A204.1 (cell line): ENCODE results near the gene KAZN.
"Not testable (repeated sequence)": the region's sequence is repeated elsewhere in the genome, so short reads cannot be mapped to it uniquely, and the experiment has no call there.

Experiments
- FAIRE-seq: peaks from 2 replicates; lab custom pipeline; 2012; peaks lifted over from hg19 to GRCh38; lab: Jason Lieb, UNC

KAZN gene

GRCh38 chr1:14598498-14599182 lies at the start of gene KAZN:
TSS of gene KAZN (plus strand) at chr1:14598685.
- no peak for FAIRE-seq

DNA sequence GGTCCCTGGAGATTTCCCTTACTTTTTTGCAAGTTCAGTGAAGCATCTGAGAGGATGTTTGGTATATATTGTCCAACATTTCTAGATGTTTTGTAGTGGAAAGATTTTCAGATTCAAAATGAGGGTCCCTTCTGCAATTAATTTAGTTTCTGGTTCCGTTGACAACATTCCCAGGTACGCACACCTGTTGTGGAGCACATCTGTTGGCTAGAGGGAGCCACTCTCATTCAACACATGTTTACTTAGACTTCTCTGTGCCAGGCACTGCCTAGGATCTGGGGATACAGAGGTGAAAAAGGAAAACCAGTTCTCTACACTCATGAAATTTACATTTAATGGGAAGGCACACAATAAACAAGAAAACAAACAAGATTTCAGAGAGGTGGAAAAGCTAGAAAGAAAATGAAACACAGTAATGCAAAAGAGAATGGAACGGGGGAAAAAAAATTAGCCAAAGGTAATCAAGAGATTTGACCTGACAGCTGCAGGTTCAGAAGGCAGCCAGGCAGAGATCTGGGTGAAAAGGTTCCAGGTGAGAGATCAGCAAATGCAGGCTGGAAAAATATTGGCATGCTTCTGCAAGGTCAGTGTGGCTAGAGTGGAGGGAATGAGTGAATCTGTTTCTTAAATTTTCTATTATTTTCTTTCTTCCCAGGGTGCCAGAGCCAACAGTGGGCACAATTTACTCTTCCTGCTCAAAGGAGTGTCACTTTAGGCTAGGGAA lies 48.4 kb upstream of the KAZN start:
- FAIRE-seq = no peak

DNA sequence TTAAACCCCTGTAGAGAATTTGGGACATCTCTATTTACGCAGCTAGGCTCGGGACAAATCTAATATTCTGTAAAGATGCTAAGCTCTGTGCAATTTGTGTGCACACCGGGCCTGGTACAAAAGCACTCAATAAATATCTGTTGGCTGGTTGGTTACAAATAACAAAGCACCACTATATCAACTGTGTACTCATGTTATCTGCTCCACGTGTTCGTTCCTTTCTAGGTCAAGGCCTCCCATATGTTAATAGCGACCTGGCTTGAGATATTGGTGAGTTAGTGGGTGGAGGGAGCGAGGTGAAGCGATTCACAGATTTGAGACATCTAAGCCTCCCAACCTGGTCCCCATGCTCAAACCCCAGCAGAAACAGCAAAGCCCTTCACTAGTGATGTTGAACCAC lies 47.1 kb upstream of the KAZN start:
- no peak for FAIRE-seq

DNA sequence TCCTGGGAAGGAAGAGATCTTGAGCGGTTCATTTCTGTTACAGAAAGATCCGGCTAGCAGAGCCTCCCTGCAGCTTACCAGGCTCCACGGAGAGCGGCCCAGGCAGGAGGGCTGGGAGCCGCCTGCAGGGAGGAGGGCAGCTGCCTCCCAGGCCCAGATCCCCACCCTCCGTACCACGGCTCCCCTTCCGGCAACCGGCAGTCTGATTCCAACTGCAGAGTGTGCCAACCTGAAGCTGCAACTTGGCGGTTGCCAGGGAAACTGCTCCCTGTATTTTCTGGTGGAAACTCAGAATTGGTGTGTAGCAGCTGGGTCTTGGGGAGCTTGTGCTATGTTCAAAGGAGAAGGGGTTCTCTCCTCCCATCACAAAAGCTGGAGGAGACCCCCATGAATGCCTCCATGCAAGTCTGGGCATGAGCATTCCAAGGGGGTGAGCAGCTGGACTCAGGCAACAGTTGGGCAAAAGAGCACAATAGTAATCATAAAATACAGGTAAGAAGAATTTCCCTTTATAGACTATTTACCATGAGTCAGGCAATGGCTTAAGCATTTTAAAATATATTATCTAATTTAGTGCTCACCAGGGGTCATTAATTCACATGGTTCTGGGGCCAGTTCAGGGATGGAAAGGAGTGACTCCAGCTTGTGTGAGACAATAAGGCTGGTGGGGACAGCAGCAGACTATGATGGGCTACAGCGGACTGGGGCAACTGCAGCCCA lies 46.1 kb upstream of the KAZN start:
- FAIRE-seq = no peak

- no peak for FAIRE-seq
These were observed 44.8 kb upstream of the KAZN start for GRCh38 chr1:14553711-14554110.

DNA sequence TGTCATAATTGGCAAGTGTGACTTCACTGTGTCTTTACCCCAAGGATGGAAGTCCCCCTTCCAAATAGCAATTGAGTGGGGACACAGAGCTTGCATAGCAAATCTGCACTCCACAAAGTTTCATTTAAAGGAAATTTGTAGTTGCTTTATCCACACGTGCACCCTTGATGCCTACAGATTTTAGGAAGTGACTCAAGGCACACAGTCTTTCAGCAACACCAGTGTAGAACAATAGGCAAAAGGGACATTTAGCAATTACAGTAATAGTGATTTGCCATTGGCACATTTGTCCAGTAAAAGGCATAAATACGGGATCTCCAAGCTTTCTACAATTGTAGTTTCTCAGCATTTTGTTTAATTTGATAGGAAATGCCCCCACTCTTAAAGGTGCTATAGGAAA lies 43.4 kb upstream of the KAZN start:
- no peak for FAIRE-seq

DNA sequence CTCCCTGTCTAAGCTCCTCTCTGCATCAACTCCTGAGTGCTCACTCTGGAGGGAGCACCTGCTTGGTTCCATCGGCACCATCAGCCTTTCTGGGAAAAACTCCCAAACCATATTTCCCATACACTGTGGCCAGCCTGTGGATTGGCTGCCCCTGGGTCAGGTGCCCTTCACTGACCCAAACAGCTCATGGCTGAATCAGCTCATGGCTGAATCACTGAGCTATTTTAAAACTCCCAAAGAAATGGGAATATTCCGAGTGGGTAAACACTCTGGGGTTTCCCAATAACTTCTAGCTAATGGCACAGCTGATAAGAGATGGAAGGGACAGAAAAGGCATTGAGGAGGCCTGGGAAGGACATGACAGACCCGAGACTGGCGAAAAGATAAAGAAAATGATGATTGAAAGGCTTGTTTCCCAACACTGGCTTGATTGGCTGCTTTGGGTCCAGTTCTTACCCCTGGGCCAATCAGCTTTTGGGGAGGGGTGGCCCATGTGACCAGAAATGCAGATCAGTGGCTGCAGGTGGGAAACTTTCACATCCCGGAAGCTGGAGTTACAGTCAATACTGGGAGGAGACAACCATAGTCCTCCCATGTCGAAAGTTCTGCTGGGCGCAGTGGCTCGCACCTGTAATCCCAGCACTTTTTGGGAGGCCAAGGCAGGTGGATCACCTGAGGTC lies 37.3 kb upstream of the KAZN start:
- no peak for FAIRE-seq

GRCh38 chr1:14565090-14565489 lies 33.4 kb upstream of the KAZN start:
- FAIRE-seq = no peak

GRCh38 chr1:14567056-14567455 lies 31.4 kb upstream of the KAZN start:
- FAIRE-seq = no peak

GRCh38 chr1:14567903-14568302 lies 30.6 kb upstream of the KAZN start:
- no peak for FAIRE-seq

GRCh38 chr1:14568716-14569355 lies 29.6 kb upstream of the KAZN start:
- FAIRE-seq = no peak

DNA sequence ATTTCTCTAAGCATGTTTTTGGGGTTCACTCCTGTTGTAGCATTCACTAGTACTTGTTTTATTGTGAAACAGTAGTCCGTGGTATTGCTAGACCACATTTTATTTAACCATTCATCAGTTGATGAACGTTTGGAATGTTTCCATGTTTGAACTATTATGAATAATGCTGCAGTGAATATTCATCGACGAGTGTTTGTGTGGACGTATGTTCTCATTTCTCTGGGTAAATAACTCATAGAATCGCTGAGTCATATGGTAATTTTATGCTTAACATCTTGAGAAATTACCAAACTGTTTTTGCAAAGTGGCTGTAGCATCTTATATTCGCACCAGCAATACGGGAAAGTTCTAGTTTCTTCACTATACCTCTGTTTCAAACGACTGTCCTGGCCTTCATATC lies 28.0 kb upstream of the KAZN start:
- FAIRE-seq = no peak

- FAIRE-seq = no peak
These were observed 26.4 kb upstream of the KAZN start for GRCh38 chr1:14571810-14572767.

GRCh38 chr1:14572861-14573260 lies 25.6 kb upstream of the KAZN start:
- FAIRE-seq = no peak

DNA sequence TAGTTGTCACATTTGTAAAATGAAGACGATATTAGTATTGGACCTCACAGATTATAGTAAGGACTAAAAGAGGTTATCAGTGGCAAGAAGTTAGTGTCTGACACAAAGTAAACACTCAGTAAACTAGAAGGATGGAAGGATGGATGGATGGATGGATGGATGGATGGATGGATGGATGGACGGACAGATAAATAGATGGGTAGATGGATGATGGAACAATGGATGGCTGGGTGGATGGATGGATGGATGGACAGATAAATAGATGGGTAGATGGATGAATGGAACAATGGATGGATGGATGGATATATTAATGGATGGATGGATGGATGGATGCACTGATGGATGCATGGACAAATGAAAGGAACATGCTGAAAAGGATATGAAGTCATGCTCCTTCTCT lies 22.3 kb upstream of the KAZN start:
- no peak for FAIRE-seq

DNA sequence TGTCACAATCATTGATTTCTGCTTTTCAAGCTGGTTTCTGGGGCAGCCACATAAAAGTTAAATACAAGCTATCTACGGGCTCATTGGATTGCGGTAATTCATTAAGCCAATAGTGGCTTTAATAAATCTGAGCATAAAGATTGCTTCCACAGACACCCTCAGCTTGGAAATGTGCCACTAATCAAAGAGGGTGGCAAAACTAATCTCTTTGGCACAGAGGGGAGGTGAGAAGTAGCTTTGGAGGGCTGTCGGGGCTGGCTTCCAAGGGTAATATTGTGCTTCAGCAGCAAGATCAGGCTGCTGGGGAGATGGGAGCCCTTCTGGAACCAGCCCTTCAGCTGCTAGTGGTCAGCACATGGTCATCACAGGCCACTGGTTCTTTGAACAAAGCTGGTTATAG lies 21.2 kb upstream of the KAZN start:
- FAIRE-seq = no peak

DNA sequence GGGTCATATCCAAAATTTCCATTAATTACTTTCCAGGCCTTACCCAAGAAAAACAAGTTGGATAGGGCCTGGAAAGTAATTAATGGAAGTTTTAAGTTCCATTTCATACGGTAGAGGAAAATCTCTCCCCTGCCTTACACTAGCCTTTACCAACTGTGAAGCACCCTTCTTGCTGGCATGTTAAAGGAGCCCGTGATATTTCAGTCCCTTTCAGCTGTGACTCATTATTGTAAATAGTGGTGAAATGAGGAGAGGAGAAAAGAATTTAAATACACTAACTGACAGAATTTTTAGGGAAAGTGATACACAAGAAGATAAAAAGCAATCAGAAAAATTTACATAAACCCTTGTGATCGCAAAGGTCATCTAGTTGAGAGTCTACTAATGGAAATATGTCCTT lies 20.3 kb upstream of the KAZN start:
- FAIRE-seq = no peak

GRCh38 chr1:14580295-14580694 lies 18.2 kb upstream of the KAZN start:
- not testable (repeated sequence) for FAIRE-seq

DNA sequence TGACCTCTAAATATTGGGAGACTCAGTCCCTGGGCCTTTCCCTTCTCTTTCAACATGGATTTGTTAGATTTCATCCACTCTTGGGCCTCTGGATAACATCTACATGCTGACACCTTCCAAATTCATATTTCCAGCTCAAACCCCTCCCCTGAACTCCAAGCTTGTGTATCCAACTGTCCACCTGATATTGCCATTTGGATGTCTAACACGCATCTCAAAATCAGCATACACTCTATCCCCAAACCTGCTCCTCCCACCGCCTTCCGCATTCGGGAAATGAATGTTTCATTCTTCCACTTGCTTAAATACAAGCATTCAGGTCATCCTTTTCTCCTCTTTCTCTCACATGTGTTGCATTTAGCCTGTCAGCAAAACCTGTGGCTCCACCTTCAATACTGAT lies 17.5 kb upstream of the KAZN start:
- FAIRE-seq = no peak

GRCh38 chr1:14583788-14584187 lies 14.7 kb upstream of the KAZN start:
- no peak for FAIRE-seq

DNA sequence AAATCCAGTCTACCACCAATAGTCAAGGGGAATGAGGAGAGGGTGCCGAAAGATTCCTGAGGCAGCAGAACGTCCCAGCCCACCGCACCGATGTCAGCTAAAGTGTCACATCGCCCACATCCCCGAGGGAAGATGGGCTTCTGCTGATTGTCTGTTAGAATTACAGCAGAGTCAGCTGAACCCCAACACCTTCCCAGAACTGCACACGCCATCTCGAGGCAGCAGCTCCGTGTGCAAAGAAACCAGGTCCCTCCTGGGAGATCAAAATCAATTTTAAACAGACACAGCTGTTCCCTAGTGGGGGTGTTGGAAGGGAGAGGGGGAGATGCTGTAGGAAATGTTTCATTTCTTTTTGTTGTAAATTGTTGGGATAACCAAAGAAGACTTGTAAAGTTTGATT lies 12.8 kb upstream of the KAZN start:
- FAIRE-seq = no peak
